Activated naive CD4-positive, alpha-beta T cell treated with Interleukin-2 at 50 U/mL for 16 hours (primary cell): ENCODE data around the gene RXRG.

ENCODE experiments used
- DNase-seq: peaks from one replicate; pipeline ENCODE4 v3.0.0-alpha.2; 2020

RXRG gene

GRCh38 chr1:165364568-165365133 is 80.3 kb downstream of the RXRG start:
- no peak for DNase-seq

- DNase-seq = no peak
These were observed 88.0 kb downstream of the RXRG start for GRCh38 chr1:165356876-165357275.

GRCh38 chr1:165355977-165356811 is 88.7 kb downstream of the RXRG start, which contains the start of gene LMX1A:
TSS of gene LMX1A (minus strand) at chr1:165356715. CDS start at chr1:165355559, 1,156 bp downstream.
- no peak for DNase-seq

GRCh38 chr1:165355139-165355976 is 89.6 kb downstream of the RXRG start:
- DNase-seq = no peak

GRCh38 chr1:165354739-165355138 is 90.2 kb downstream of the RXRG start:
- no peak for DNase-seq

GRCh38 chr1:165353731-165354671 is 90.9 kb downstream of the RXRG start:
- DNase-seq = no peak

- DNase-seq = no peak
These were observed 92.3 kb downstream of the RXRG start for GRCh38 chr1:165352442-165353293.

- DNase-seq = no peak
These were observed 93.0 kb downstream of the RXRG start for GRCh38 chr1:165351863-165352441.
